UCSD-AML1 (cell line): Measurements from ENCODE around the gene HDAC4.
A peak's percentile ranks its signal among the peaks of the same experiment; 100 is the strongest.

Experiments used
- DNase-seq: peaks from one replicate; lab custom pipeline; 2025; ENCODE audit not compliant: unreplicated experiment; lab: John Stamatoyannopoulos, UW

HDAC4 gene

DNA sequence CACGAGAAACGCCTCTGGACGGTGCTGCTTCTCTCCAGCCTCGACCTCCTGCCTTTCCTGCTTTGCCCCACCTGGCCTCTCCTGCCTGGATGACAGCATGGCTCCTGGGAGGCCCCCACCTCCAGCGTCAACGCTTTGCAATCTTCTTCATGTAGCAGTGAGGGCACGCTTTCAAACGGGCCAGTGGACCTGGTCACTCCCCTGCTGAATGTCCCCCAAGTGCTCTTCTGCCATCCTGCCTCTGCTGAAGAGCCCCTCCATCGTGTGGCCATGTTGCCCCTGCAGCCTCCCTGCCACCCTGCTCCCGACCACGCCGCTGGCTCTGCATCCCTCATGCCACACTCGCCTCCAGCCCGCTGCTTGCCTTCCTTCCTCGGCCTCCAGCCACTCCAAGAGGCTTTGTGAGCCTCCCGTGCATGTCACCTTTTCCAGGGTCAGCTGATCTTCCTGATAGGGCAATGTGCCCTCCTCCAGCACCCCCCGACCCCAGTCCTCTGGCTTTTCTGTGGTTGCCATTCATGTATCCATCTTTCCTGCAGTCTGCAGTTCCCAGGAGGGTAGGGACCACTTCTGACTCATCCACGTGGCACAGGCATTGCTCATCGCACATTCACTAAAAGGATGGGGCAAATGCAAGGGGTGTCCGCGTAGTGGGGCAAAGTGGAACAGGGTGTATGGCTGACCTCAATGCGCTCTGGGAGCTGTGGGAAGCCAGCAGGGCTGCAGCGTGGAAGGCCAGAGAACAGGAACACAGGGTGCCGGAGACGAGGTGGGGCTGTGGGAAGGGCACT lies 284.2 kb downstream of the HDAC4 start:
- DNase-seq: no peak

DNA sequence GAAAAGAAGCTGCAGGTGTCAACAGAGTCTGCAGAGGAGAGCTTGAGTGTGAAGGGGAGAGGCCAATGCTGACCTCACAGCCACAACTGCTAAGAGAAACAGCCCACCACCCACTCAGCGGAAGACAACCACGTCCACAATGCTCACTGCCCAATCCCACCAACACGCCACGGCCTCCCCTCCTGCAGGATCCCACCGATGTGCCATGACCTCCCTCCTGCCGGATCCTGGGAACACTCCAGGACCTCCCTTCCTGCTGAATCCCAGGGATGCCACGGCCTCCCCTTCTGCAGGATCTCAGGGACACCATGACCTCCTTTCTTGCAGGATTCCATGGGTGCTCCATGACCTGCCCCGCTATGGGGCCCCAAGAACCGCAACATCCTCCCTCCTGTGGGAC lies 285.2 kb downstream of the HDAC4 start:
- no peak for DNase-seq

DNA sequence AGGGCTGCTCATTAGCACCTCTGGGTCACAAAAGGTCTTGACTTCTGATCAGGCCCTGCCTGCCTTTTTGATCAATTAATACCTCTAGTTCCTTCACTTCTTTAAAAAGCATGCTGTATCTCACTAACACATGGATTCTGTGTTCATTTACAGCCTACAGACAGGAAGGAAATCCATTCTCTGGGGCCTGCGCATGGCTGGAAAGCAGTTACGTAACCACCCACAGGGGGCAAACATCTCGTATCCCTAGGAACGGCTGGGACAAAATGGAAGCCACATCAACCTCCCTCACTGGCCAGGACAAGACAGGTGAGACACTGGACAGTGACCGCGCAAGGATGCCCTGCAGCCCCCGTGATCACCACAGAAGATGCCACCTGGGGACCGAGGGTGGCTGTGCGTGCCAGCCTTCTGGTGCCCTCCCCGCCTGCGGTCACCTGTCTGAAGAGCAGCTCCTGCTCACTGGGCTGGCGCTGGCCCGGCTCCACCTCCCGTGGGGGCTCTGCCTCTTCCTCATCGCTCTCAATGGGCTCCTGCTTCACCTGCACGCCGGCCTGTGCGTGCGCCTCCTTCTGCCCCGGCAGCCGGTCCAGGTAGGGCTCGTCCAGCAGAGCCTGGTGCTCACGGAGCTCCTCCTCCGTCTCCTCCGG lies 286.1 kb downstream of the HDAC4 start:
- DNase-seq: peak; percentile 55

DNA sequence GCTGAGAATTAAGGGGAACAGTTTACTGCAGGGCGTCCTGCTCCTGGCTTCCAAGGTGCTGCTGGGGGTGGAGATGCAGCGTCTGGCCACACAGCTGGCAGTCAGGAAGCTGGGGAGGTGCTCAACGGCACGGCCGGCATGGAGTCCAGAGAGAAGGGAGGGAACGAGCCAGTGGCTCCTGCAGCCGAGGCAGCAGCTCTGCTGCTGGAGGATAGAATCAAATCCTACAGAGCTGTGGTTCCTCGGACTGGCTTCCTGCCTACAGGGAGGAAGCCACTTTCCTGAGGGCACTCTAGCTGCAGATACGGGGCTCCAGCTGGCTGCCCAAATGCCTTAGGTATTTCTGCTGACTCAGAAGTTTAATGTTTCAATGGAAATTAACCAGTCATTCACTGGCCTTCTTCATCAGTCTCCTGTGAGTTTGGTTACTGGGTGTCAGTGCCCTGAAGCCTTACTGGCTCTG lies 286.7 kb downstream of the HDAC4 start:
- DNase-seq: peak; percentile 62

DNA sequence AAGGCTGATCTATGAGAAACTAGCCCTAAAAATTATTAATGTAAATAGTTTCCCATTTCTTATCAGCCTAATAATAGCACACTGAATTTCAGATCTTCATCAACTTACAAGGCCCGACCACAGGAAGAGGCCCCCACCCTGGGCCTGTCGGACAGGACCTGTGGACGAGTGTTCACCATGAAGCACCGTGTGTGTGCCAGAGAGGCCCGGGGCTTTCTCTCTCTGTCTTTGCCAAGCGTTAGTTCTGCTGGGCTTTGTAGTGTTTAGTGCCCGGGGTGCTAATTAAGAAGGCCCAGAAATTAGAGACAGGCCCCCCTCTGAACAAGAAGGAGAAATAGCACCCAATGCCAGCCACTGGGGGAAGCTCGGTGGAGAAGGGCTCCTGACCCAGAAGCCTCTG lies 287.2 kb downstream of the HDAC4 start:
- no peak for DNase-seq

DNA sequence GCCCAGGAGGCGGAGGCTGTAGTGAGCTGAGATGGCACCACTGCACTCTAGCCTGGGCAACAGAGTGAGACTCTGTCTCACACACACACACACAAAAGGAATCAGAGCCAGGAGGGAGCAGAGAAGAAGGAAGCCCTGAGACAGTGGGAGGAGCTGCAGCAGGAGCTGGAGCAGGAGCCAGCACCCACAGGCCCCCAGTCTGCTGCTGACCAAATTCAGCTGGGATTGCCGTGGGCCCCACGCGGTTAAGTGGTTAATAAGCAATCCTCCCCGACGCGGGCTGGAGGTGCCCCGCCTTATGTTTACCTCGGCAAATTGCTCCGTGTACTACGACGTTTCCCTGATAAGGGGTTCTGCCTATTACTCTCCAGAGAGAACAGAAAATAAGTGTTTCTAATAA lies 287.6 kb downstream of the HDAC4 start:
- DNase-seq: peak; percentile 26

DNA sequence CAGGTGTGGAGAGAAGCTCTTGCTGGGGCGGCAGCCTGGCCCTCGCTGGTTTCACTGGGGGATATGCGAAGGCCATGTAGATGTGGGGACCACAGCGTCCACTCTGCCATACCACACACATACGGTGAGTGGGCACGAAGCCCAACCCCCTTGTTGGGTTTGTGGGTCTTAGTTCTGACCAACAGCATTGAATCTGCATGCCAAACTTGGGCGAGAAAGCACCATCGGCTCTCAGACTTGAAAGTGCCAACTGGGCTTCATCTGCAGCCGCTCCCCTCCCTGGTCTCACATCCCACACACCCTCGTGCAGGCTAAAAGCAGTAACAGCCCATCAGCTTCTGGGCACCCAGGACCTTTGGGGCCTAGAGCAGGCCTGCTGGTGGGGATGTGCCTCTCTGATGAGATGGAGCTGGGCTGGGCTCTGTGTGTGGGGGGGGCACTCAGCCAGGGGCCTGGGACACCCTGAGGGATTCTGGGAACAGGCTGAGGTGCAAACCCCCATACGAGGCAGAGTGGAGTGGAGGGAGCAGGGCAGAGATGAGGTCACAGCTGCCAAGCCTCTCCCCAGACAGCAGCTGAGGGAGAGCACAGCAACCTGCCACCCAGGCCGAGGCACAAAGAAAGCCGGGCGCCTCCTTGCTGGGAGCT lies 288.6 kb downstream of the HDAC4 start:
- DNase-seq: no peak

DNA sequence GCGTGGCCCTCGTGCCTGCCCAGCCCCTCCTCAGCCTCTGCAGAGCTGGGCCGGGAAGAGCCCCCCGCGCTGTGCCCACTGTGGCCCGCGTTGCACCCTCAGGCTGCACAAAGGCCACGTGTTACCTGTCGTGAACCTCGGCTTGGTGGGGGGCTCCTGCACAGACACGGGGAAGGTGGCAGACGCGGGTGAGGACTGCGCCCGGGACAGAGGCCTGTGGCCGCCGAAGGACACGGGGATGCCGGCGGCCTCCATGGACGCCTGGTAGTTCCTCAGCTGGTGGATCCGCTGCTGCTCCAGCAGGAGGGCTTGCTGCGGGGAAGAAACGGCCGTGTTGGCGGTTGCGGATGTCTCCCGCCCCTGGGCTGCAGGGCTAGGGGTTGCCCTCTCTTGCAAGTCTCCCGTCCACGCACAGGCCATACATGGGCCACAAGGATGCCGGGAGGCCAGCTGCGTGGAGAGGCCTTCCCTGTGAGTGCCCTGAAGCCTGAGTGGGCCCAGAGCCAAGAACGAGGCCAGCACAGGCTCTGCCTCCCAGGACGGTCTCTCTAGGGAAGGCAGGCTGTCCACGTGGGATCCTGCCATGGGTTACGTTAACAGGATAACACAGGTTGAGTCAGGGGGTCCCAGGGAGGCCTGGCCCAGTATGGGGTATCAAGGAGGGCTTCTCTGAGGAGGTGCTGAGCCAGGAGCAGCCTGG lies 289.3 kb downstream of the HDAC4 start:
- no peak for DNase-seq

DNA sequence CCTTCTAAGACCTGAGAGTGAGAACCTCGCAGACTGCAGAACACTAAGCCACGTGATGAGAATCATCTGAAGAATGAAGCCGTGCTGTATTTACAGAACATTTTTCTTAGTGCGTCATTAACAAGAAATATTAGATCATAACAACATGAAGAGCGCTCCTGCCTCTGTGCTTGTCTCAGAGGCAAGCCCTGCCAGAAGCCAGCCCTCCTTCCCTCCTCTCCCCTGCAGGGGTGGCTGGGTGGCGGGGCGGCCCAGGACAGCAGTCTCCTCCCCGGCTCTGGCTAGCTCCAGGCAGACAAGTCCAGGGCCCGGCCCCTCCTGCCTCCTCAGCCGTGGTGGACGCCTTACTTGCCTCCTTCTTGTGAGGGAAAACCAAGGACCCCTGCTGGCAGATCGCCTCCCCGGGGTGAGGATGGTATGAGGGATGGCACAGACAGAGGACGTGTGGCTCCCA lies 290.2 kb downstream of the HDAC4 start:
- no peak for DNase-seq

DNA sequence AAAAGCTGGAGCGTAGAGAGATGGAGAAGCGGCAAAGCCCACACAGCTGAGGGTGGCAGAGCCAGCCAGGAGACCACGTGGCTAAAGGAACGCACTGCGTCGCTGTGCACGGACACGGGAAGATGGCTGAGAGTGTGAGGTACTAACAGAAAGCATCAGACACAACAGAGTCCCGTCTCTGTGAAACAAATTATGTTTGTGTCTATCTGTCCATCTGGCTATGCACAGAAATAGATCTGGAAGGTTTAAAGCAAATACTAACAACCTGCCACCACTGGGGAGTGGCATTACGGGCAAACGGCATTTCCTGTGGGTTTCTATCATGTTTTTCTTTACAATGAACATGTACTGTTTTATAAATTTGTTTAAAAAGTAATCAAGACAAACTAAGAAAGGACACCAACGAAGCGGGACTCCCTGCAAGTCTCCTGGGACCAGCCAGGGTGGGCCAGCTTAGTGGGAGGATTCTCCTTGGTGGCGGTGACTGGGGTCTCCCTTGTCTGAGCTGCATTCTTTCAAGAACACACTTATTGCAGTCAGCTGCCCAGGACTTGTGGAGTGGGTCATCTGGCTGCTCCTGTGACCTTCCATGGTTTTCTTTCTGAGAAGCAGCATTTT lies 290.8 kb downstream of the HDAC4 start:
- no peak for DNase-seq

DNA sequence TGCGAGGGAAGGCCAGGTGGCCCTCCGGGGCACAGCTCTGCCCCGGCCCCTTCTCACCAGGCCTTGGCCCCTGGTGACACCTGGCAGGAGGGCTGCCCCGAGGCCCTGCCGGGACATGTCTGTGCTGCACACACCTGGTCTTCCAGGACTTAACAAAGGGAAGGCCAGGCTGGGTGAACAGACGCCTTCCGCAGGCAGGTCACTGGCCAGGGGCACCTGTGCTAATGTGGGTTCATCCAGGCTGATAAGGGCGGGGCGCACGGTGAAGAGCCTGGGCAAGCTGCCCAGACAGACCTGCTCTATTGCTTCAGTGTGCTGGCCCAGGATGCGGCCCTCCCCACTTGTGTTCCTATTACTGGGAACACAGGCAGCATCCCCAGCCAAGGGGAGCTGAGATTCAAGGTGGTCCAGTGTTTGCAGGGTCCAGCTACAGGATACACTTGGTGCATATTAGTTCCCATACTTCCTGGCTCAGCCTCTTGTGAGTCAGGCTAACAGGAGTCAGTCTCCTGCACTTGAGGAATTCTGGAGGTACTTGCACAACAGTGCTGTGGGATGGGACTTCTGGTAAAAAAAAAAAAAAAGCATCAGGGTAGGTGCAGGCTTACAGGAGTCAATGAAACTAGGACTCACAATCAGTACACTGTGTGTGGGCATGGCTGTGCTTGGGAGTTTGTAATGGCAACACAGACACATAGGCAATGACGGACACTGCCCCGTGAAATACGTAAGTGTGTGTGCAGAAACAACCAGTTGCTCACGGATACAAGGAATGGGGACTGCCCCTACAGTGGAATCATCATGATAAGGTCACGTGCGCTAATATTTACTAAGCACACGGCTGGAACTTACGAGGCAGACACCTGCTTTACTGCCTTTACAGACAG lies 291.5 kb downstream of the HDAC4 start:
- no peak for DNase-seq

DNA sequence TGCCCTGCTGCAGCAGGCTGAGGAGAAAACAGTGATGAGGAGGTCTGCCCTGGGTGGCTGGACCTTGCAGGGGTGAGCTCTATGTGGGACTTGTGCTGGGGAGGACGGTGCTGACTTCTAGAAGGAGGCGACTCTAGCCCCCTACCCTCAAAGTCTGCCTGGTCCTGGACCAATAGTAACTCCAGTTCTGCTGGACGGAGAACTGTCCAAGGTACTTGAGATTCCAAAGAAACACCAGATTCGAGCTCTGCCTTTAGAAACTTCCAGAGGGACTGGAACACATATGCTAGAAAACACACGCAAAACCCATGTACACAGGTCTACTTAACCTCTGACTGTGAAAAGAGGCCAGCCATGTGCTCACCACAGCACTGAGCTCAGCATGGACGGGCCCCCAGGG lies 292.4 kb downstream of the HDAC4 start:
- no peak for DNase-seq

DNA sequence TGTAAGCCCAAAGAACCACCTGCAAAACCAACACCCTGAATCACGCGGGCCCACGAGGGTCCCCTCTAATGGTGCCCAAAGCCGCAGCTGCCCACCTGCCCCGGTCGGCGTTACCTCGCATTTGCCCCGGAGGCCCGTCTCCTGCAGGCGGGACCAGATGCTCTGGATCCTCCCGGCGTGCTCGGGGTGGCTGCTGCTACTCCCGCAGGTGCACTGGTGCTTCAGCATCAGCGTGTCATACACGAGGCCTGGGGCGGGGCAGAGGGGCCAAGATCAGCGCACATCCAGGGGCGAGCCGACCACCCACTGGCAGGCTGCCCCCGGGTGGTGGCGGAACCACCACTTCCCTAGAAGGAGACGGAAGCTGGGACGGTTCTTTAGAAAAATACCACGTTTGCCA lies 292.9 kb downstream of the HDAC4 start:
- no peak for DNase-seq

DNA sequence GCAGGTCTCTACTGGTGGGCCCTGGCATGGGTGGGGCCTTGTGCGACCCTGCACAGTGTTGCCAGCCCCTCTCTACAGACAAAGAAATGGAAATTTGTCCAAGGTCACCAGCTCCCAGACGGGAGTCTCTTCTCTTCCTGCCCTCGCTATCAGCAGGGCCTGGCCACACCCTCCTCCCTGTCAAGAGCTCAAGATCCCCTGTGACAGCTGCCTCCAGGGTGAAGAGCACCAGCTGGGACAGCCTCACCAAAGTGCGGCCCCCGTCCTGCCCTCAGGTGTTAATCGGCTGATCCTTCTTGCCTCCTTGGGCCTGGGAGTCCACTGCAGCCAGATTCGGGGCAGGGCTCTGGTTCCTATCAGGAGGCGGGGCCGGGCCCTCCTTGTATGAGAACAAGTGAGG lies 293.9 kb downstream of the HDAC4 start:
- DNase-seq: no peak

DNA sequence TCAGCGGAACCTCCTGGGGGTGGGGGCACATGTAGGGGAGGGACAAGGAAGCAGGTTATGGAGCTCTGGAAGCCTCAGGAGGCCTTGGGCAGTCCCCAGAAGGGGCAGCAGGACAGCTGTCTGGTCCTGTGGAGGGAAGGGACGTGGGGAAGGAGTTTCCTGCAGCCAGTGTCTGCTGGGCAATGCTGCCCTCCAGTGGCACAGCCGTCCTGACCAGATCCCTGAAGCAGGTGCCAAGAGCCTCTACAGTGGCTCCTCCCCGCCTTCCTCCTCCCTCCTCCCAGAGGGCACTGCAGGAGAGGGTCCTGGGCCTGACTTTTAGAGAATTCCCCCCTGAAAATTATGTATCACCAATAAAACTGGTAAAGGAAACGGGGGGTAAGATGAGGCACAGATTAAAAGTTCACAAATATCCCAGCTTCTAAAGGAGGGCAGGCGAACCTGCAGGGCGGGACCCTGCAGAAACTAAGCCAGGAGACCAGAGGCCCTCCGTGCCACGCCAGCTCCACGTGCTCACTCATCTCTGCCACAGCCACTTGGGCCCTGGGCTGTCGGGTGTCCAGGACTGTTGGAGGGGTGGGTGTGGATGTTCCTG lies 294.4 kb downstream of the HDAC4 start:
- peak; percentile 77 for DNase-seq

DNA sequence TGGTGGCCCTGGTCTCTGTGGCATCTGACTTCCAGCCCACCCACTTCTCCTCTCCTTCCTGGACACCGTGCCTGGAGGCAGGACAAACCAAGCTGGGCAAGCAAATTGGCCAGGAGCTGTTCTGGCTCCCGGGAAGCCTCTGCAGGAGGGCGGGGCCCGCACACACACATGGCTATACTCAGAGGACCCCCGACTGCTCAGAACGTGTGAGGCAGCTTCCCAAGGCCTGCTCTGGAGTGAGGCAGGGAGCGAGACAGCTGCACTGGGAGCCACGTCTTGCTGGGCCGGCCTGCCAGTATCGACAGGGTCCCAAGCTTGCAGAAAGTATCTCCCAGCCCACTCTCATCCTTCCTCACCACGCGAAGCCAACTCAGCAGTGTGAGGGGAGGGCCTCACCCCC lies 295.6 kb downstream of the HDAC4 start:
- DNase-seq: no peak

DNA sequence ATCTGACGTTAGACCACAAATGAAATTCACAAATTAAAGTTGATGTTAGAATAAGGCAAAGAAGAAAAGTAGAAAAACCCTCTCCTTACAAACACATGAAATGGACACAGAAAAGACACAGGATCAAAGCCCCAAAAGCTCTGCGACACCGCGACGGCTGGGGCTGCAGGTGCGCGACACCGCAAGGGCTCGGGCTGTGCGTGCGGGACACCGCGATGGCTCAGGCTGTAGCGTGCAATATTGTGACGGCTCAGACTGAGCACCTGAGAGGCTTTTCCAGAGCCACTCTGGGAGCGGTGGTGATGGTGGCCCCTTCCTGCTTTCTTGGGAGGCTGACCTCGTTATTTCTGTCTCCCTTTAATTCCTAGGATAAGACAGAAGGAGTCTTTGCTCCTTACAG lies 296.0 kb downstream of the HDAC4 start:
- no peak for DNase-seq

DNA sequence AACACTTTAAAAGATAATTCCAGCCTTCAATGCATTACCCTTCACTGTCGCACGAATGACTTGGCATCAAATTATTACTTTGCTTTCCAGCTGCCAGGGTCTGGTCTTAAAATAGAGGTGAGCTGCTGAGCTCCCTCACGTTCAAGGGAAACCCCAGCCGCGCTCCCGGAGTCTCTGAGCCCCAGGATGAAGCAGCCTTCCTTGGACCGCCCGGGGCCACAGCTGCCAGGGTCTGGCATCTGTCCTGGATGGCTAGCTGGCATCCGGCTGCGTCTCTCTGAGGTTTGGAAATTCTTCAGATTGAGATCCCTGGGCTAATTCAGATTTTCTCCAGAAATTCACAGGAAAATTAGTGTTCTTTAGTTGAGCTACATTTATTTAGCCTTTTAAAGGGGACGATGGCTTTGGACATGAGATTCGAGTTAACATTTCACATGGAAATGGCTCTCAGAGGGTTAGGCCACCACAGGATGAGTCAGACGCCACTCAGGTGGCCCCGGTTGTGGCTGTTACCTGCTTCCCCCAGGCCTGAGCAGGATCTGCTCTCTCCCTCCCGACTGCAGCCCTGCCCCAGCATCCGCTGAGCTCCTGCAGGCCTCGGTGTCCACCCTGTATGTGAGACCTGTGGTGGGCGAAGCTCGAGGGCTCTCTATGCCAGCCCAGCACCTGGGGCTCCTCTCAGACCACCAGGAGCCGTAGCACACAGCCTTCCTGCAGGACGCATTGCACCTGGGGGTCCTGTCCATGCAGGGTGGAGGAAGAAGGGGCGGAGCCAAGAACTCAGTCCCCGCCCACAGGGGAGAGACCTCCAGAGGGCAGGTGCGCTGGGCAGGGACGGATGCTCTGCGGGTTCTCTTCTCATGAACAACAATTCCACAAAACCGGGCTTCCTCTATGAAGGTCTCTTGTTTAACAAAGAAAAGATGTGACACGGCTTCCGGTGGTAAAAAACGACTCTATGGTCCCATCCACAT lies 297.4 kb downstream of the HDAC4 start:
- no peak for DNase-seq

DNA sequence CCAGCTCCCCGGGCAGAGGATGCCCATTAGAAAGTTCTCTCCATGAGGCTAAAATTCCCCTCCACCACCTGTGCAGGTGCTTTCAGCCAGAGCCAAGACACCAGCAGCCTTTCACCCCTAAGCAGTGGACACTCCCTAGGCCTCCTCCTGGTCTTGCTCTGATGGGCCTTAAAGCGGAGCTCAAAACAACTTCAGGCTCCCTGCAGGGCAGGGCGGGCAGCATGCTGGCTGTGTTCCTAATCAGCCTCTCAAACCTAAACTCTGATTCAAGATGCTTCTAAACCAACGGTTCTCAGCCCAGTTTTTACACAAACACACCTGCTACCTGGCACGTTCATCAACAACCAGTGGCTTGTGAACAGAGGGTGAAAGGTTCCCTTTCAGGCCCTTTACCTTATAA lies 298.6 kb downstream of the HDAC4 start:
- no peak for DNase-seq
